Peyer's patch (tissue), 4 donors: ENCODE data around the gene EEF1A2. TPM values are rescaled to one million over a fixed set of nuclear protein-coding genes. Genes with fewer than 3 reads are reported as not detected.

ENCODE experiments used
- DNase-seq, 3 donors: peaks; one replicate each; pipeline ENCODE4 v3.0.0-alpha.2; 2017 to 2019
- H3K27ac ChIP-seq, 4 donors: fragments of 200-600 bp; sonication (generic); one replicate each; pipeline ENCODE4 v1.5.1; 2016 to 2019
- H3K27me3 ChIP-seq, 2 donors: fragments of 200-600 bp; sonication (generic); one replicate each; pipeline ENCODE4 v1.5.1; 2019
- H3K36me3 ChIP-seq, 3 donors: fragments of 200-600 bp; sonication (generic); one replicate each; pipeline ENCODE4 v1.5.1; 2016 to 2019
- H3K4me1 ChIP-seq, 4 donors: fragments of 200-600 bp; sonication (generic); one replicate each; pipeline ENCODE4 v1.5.1; 2016 to 2019
- H3K4me3 ChIP-seq, 4 donors: fragments of 200-600 bp; sonication (generic); 1 replicate in 3 of 4; 2 replicates in 1 of 4; pipeline ENCODE4 v1.5.1; 2016 to 2019; ENCODE audit warnings: mild to moderate bottlenecking in 1 of 4
- H3K9me3 ChIP-seq, 4 donors: fragments of 200-600 bp; sonication (generic); one replicate each; pipeline ENCODE4 v1.5.1; 2016 to 2019; ENCODE audit warnings: mild to moderate bottlenecking in 1 of 4
- POLR2A ChIP-seq, 2 donors: fragments of 450-650 bp; IDR thresholded peaks; one replicate each; pipeline ENCODE4 v1.5.1; 2017; ENCODE audit warnings: antibody characterized with exemption in 2 of 2, mild to moderate bottlenecking in 2 of 2, moderate library complexity in 2 of 2
- total RNA-seq, 4 donors: library from RNA; depleted of rRNA; stranded (reverse); fragments of >200 nt; gene quantifications; one replicate each; pipeline ENCODE4 v1.1.0, GENCODE V29; 2016
- TF ChIP-seq, protein P1 (sequence below), 6 experiments: fragments of 450-650 bp in 4 of 6; fragments of 200-600 bp in 2 of 6; sonication (generic) in 1 of 6; IDR thresholded peaks; one replicate each; pipeline ENCODE4 v1.5.1; 2017 to 2019; ENCODE audit warnings: antibody characterized with exemption in 6 of 6, mild to moderate bottlenecking in 3 of 6, moderate library complexity in 1 of 6

The EEF1A2 gene
- total RNA-seq, 4 donors from 2014 or later = 0.67 to 3.3 (median 2.1) TPM

DNA sequence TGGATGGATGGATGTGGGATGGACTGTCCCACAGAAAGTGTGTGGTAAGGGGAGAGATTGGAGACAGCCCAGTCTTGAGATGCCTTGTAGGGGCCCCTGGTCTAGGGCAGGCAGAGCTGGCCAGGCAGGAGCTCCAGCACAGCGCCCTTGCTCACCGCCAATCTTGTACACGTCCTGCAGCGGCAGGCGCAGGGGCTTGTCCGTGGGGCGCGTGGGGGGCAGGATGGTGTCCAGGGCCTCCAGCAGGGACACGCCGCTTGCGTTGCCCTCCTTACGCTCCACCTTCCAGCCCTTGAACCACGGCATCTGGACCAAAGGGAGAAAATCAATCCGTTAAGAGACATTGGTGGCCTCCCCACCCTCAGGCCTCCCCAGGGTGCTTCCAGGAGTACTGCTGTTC lies 5.9 kb downstream of the EEF1A2 start:
- Histone ChIP-seq H3K27ac (no peak overlapping the region), H3K4me1 (peaks cover 0 to 18% (median 7%) of the 10 kb centered on the region in 4 donors), H3K27me3 (peaks cover 0 to 23% of the 10 kb centered on the region in 2 donors), H3K4me3 (no peak overlapping the region), H3K36me3 (no peaks in the 10 kb centered on the region), H3K9me3 (no peaks in the 10 kb centered on the region)
- TF ChIP-seq, protein P1, sequence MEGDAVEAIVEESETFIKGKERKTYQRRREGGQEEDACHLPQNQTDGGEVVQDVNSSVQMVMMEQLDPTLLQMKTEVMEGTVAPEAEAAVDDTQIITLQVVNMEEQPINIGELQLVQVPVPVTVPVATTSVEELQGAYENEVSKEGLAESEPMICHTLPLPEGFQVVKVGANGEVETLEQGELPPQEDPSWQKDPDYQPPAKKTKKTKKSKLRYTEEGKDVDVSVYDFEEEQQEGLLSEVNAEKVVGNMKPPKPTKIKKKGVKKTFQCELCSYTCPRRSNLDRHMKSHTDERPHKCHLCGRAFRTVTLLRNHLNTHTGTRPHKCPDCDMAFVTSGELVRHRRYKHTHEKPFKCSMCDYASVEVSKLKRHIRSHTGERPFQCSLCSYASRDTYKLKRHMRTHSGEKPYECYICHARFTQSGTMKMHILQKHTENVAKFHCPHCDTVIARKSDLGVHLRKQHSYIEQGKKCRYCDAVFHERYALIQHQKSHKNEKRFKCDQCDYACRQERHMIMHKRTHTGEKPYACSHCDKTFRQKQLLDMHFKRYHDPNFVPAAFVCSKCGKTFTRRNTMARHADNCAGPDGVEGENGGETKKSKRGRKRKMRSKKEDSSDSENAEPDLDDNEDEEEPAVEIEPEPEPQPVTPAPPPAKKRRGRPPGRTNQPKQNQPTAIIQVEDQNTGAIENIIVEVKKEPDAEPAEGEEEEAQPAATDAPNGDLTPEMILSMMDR (IDR thresholded peaks at IDR 0.05) = no peak
- no peak for TF ChIP-seq POLR2A (IDR thresholded peaks at IDR 0.05)
- no peak for DNase-seq

DNA sequence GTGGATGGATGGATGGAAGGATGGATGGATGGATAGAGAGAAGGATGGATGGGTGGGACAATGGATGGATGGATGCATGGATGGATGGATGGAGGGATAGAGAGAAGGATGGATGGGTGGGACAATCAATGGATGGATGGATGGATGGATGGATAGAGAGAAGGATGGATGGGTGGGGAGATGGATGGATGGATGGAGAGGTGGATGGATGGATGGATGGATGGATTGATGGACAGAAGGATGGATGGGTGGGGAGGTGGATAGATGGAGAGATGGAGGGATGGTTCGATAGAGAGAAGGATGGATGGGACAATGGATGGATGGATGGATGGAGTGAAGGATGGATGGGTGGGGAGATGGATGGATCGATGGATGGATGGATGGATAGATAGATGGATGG lies 6.4 kb downstream of the EEF1A2 start:
- Histone ChIP-seq H3K27me3 (peaks cover 0 to 22% of the 10 kb centered on the region in 2 donors), H3K9me3 (no peaks in the 10 kb centered on the region), H3K4me3 (no peak overlapping the region), H3K4me1 (peaks cover 0 to 17% (median 7%) of the 10 kb centered on the region in 4 donors), H3K27ac (no peak overlapping the region), H3K36me3 (no peaks in the 10 kb centered on the region)
- DNase-seq = no peak
- TF ChIP-seq, protein P1 (IDR thresholded peaks at IDR 0.05) = no peak
- TF ChIP-seq POLR2A (IDR thresholded peaks at IDR 0.05) = no peak

DNA sequence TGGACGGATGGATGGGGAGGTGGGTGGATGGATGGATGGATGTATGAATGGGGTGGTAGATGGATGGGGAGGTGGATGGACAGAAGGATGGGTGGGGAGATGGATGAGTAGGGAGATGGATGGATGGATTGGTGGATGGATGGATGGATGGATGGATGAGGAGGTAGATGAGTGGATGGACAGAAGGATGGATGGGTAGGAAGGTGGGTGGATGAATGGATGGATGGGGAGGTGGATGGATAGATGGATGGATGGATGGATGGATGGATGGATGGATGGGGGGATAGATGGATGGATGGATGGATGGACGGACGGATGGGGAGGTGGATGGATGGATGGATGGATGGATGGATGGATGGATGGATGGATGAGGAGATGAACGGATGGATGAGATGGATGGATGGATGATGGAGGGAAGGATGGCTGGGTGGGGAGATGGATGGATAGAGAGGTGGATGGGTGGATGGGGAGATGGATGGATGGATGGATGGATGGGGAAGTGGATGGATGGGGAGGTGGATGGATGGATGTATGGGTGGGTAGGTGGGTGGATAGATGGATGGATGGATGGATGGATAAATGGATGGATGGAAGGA lies 7.2 kb downstream of the EEF1A2 start:
- H3K9me3 ChIP-seq = no peaks in the 10 kb centered on the region
- peaks cover 0 to 14% (median 7%) of the 10 kb centered on the region in 4 donors for H3K4me1 ChIP-seq
- H3K27ac ChIP-seq = no peak overlapping the region
- peaks cover 0 to 16% of the 10 kb centered on the region in 2 donors for H3K27me3 ChIP-seq
- H3K36me3 ChIP-seq = no peaks in the 10 kb centered on the region
- DNase-seq = no peak
- H3K4me3 ChIP-seq = no peak overlapping the region
- TF ChIP-seq POLR2A (IDR thresholded peaks at IDR 0.05) = no peak
- TF ChIP-seq, protein P1 (IDR thresholded peaks at IDR 0.05) = no peak

DNA sequence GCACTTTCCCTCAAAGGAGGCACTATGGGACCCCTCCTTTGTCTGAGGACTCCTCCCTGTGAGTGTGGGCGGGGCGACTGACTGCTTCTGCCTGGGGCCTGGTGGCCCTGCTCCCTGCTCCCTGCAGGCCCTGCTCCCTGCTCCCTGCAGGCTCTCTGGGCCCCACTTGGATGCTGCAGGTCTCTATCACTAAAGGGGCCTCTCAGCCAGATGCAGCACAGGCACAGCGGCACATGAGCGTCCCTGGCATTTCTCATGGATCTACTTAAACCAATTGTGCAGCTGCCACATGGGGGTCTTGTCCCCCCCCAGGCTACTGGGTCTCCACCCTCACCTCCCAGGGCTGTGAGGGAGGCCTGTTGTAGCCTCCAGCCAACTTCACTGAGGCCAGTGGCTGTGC lies 7.8 kb downstream of the EEF1A2 start:
- Histone ChIP-seq H3K36me3 (no peaks in the 10 kb centered on the region), H3K4me1 (peaks cover 0 to 7% (median 1%) of the 10 kb centered on the region in 4 donors), H3K27ac (no peak overlapping the region), H3K9me3 (no peaks in the 10 kb centered on the region), H3K4me3 (no peak overlapping the region), H3K27me3 (peaks cover 0 to 12% of the 10 kb centered on the region in 2 donors)
- no peak for TF ChIP-seq POLR2A (IDR thresholded peaks at IDR 0.05)
- TF ChIP-seq, protein P1 (IDR thresholded peaks at IDR 0.05) = no peak
- no peak for DNase-seq

DNA sequence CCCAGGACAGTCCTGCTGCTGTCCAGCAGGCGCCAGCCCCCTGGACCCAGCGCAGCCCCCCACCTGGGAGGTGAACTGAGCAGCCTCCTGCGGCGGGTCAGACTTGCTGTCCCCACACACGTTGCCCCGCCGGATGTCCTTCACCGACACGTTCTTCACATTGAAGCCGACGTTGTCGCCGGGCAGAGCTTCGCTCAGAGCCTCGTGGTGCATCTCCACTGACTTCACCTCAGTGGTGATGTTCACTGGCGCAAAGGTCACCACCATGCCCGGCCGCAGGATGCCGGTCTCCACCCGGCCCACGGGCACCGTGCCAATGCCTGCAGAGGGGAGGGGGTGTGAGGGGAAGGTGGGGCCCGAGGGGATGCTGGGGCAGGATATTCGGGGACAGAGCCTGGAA lies 8.5 kb downstream of the EEF1A2 start:
- peaks cover 0 to 12% of the 10 kb centered on the region in 2 donors for H3K27me3 ChIP-seq
- DNase-seq = no peak
- TF ChIP-seq, protein P1 (IDR thresholded peaks at IDR 0.05) = no peak
- no peak for TF ChIP-seq POLR2A (IDR thresholded peaks at IDR 0.05)

More for the DNA sequence above, 8.5 kb downstream of the EEF1A2 start:
- no peaks in the 10 kb centered on the region for H3K36me3 ChIP-seq
- peaks cover 0 to 4% (median 0%) of the 10 kb centered on the region in 4 donors for H3K4me1 ChIP-seq
- no peak overlapping the region for H3K4me3 ChIP-seq
- H3K9me3 ChIP-seq = no peaks in the 10 kb centered on the region
- H3K27ac ChIP-seq = no peak overlapping the region
